Right cardiac atrium (tissue), 5 donors: Measurements from ENCODE around the gene NACC2. TPM values are rescaled to one million over a fixed set of nuclear protein-coding genes. Genes with fewer than 3 reads are reported as not detected.
A peak's percentile ranks its signal among the peaks of the same experiment; 100 is the strongest.

Experiments
- ATAC-seq, 2 donors: fragments of 200-7000 bp; cut with Tn5 transposase; one replicate each; pipeline versions ENCODE4 v1.8.0 to v1.9.1; 2020; ENCODE audit warnings: moderate library complexity in 2 of 2, mild to moderate bottlenecking in 1 of 2
- DNase-seq, 3 donors: peaks; one replicate each; pipeline ENCODE4 v3.0.0-alpha.2; 2020
- H3K27ac ChIP-seq: one replicate; pipeline ENCODE4 v1.5.1; 2013; ENCODE audit warnings: mild to moderate bottlenecking, low read length, control low read depth, moderate library complexity
- H3K27me3 ChIP-seq: one replicate; pipeline ENCODE4 v1.6.1; 2013; ENCODE audit not compliant: control insufficient read depth, insufficient read depth
- H3K4me1 ChIP-seq: one replicate; pipeline ENCODE4 v1.6.1; 2013; ENCODE audit warnings: low read length; ENCODE audit not compliant: control insufficient read depth, insufficient read depth
- H3K4me3 ChIP-seq: one replicate; pipeline ENCODE4 v1.5.1; 2013; ENCODE audit warnings: low read length, control low read depth
- H3K9me3 ChIP-seq: one replicate; pipeline ENCODE4 v1.6.1; 2013; ENCODE audit warnings: low read length; ENCODE audit not compliant: control insufficient read depth
- WGBS: extraction: QIAGEN DNeasy Blood & Tissue Kit; methylation state at CpG from one replicate; pipeline ENCODE4 v1.1.7; 2013; 5-methylcytosine and 5-hydroxymethylcytosine counted together
- intact Hi-C, 4 donors: fragments of 100-400 bp; cut with DNase I; formaldehyde crosslinking; loops; one replicate each; pipeline versions ENCODE4 v1.11.0 to v1.14.0; 2022 to 2023
- polyA plus RNA-seq: library from polyadenylated mRNA; stranded (reverse); fragments of 200-250 nt; gene quantifications from one replicate; pipeline ENCODE4 v1.2.3, GENCODE V29; 2013
- total RNA-seq, 4 donors: library from RNA; stranded (reverse); fragmentation: NEBNext Ultra II Directional; extraction: Animal tissue kit (Norgen Biotek cat#: 25700); gene quantifications; one replicate each; pipeline ENCODE4 v1.2.1, GENCODE V29; 2021
- donor health status: healthy with polysubstance abuse.
- donor health status: DM: no; HTN: yes; CAD: no.
- donor health status: DM: no; HTN: no; CAD: no.
- donor health status: DM: no; HTN: yes; CAD: no; lungs with severe emphysema.
- donor health status: DM: yes; HTN: yes; CAD: no.

Gene NACC2
- total and polyA plus RNA-seq, 5 donors = 19.4 to 45.3 (median 34.1) TPM

- 67% methylated on average over 28 of the region's 28 CpGs for WGBS
- peaks cover 5% of the 10 kb centered on the region for H3K4me1 ChIP-seq
- no peak overlapping the region for H3K4me3 ChIP-seq
- peak overlapping the region; percentile 48 for H3K27ac ChIP-seq
- DNase-seq (peak; percentile 54 to 80 (median 73)), ATAC-seq (peak; percentile 9 to 48)
- no peaks in the 10 kb centered on the region for H3K9me3 ChIP-seq
- intact Hi-C loops = loop anchor here in 1 of 4 donors (10.0 kb wide), 1 partner anchor 74 kb away; no protein-coding TSS in a partner anchor
- no peaks in the 10 kb centered on the region for H3K27me3 ChIP-seq
These were observed 84.3 kb downstream of the NACC2 start for GRCh38 chr9:136010615-136011361.

GRCh38 chr9:136010176-136010575 is 84.9 kb downstream of the NACC2 start:
- H3K9me3 ChIP-seq = no peaks in the 10 kb centered on the region
- peaks cover 5% of the 10 kb centered on the region for H3K4me1 ChIP-seq
- intact Hi-C loops = loop anchor here in 1 of 4 donors (10.0 kb wide), 1 partner anchor 75 kb away; no protein-coding TSS in a partner anchor
- 95% methylated on average over 17 of the region's 17 CpGs for WGBS
- DNase-seq (peak; percentile 15 to 63 (median 57)), ATAC-seq (no peak)
- H3K27me3 ChIP-seq = no peaks in the 10 kb centered on the region
- H3K4me3 ChIP-seq = no peak overlapping the region
- no peak overlapping the region for H3K27ac ChIP-seq

- Histone ChIP-seq H3K9me3 (no peaks in the 10 kb centered on the region), H3K4me3 (no peak overlapping the region), H3K27ac (no peak overlapping the region), H3K27me3 (no peaks in the 10 kb centered on the region), H3K4me1 (peaks cover 5% of the 10 kb centered on the region)
- intact Hi-C loops = no loop called here
- no peak for ATAC-seq
- 89% methylated on average over 16 of the region's 16 CpGs for WGBS
- peak; percentile 19 to 63 (median 45) for DNase-seq
These were observed 85.6 kb downstream of the NACC2 start for GRCh38 chr9:136009516-136009915.

GRCh38 chr9:136008693-136008997 is 86.4 kb downstream of the NACC2 start:
- no peaks in the 10 kb centered on the region for H3K27me3 ChIP-seq
- no peak overlapping the region for H3K4me3 ChIP-seq
- no peaks in the 10 kb centered on the region for H3K9me3 ChIP-seq
- 80% methylated on average over 21 of the region's 21 CpGs for WGBS
- no peak for ATAC-seq
- H3K4me1 ChIP-seq = peaks cover 5% of the 10 kb centered on the region
- intact Hi-C loops = no loop called here
- peak in 2 of 3 donors; percentile 45 to 54 for DNase-seq
- no peak overlapping the region for H3K27ac ChIP-seq

DNA sequence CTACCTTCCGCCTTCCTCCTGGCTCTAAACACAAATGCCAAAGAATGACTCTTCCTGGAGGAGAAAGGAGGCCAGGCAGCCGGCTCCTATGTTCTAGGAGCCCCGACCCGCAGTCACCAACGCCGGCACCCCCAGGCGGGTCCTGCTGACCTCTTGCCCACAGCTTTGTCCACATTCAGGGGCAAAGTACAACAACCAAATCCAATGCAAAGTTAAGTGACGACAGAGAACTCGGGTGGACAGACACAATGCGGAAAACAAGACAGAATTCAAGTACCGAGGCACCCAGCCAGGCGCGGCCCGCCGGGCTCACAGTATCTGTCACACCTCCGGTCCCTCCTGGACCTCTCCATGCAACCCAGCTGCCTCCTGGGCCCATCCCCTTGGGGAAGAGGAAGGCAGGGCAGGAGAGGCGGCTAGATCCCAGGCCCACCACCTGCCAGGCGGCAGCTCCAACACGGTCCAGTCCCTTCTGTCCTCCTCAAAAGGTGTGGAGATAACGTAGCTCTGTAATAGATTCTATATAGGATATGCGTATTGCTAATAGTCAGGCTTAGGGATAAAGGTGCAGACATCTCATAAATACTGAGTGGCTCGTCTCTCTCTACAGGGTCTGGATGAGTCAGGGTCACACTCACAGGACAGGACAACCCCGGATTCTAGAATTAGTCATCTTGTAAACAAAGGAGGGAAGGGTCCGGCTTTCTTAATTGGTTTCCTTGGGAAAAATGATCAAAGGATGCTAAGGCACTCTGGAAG is 87.0 kb downstream of the NACC2 start:
- ATAC-seq = no peak
- WGBS = 69% methylated on average over 24 of the region's 24 CpGs

DNA sequence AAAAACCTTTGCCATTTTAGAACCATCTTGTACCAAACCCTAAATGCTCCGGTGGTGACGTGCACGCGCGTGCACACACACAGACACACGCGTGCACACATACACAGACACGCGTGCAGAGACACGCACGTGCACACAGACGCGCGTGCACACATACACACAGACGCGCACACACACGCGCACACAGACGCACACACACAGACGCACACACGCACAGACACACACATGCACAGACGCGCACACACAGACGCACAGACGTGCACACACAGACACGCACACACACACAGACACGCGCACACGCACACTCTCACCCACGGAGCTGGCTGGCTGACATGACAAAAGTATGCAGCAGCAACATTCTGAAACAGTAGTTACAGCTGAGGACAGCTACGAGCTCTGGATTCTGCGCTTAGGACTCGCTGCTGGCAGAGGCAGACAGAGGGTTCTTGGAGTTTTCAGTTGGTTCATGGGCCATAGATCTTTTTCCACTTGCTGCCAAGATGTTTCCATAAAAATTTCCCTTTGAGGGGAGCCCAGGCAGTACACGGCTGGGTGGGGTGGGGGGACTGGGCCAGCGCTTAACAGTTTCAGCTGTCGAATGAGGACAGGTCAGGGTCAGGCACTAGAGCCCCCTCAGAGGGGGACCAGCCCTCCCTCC is 87.7 kb downstream of the NACC2 start:
- H3K27ac ChIP-seq = no peak overlapping the region
- peak in 2 of 3 donors; percentile 34 to 41 for DNase-seq
- WGBS = 80% methylated on average over 36 of the region's 36 CpGs

More for the DNA sequence above, 87.0 kb downstream of the NACC2 start:
- peak in 2 of 3 donors; percentile 57 to 59 for DNase-seq
- intact Hi-C loops = no loop called here
- H3K27me3 ChIP-seq = no peaks in the 10 kb centered on the region
- no peak overlapping the region for H3K27ac ChIP-seq
- H3K4me1 ChIP-seq = peaks cover 7% of the 10 kb centered on the region
- no peak overlapping the region for H3K4me3 ChIP-seq
- H3K9me3 ChIP-seq = no peaks in the 10 kb centered on the region

GRCh38 chr9:136006169-136006568 is 88.9 kb downstream of the NACC2 start:
- no peak for ATAC-seq
- Histone ChIP-seq H3K9me3 (no peaks in the 10 kb centered on the region), H3K4me1 (peaks cover 2% of the 10 kb centered on the region), H3K4me3 (no peak overlapping the region), H3K27ac (no peak overlapping the region), H3K27me3 (no peaks in the 10 kb centered on the region)
- 91% methylated on average over 7 of the region's 7 CpGs for WGBS
- intact Hi-C loops = no loop called here
- DNase-seq = peak in 2 of 3 donors; percentile 38 to 57

More for the DNA sequence above, 87.7 kb downstream of the NACC2 start:
- Histone ChIP-seq H3K27me3 (no peaks in the 10 kb centered on the region), H3K4me1 (peaks cover 7% of the 10 kb centered on the region), H3K9me3 (no peaks in the 10 kb centered on the region), H3K4me3 (no peak overlapping the region)
- intact Hi-C loops = no loop called here
- ATAC-seq = no peak

DNA sequence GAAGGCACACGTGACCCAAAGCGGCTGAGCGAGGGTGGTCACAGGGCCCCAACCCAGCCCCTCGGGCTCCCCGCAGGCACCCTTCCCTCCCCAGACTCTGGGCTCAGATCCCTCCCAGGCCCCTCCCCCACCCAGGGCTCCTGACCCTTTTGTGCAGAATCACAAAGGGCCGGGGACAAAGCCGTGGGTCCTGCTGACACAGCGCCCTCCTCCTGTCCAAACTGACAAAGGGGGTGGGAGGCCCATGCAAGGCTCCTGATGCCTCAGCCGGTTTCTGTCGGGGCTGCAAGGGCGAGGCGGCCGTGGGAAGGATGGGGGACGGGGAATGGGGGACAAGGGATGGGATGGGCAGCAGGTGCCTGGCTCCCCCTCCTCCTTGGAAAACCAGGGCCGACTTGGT is 90.4 kb downstream of the NACC2 start:
- 89% methylated on average over 15 of the region's 15 CpGs for WGBS
- Histone ChIP-seq H3K9me3 (no peaks in the 10 kb centered on the region), H3K27me3 (no peaks in the 10 kb centered on the region), H3K4me3 (no peak overlapping the region), H3K4me1 (peaks cover 2% of the 10 kb centered on the region), H3K27ac (no peak overlapping the region)
- intact Hi-C loops = no loop called here
- peak in 1 of 3 donors; percentile 50 for DNase-seq
- no peak for ATAC-seq

DNA sequence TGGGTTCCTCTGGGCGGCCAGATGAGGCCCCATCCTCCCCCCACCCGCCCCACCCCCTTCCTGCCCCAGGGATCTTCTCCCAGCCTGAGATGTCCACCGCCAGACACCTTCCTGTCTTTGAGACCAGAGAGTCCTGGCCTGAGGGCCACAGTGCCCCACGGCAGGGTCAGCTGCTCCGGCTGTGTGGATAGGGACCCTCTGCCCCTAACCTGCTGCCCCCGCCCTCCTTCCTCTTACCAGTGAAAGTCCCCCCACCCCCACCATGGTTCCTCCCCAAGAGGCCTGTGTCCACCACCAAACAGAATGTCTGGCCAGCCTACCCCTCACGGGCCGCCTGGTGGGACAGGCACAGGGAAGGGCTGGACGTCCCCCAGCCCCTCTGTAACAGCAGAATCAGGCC is 90.9 kb downstream of the NACC2 start:
- intact Hi-C loops = no loop called here
- peaks cover 2% of the 10 kb centered on the region for H3K4me1 ChIP-seq
- ATAC-seq = no peak
- no peaks in the 10 kb centered on the region for H3K27me3 ChIP-seq
- H3K9me3 ChIP-seq = no peaks in the 10 kb centered on the region
- peak in 1 of 3 donors; percentile 28 for DNase-seq
- H3K27ac ChIP-seq = no peak overlapping the region
- 82% methylated on average over 9 of the region's 9 CpGs for WGBS
- no peak overlapping the region for H3K4me3 ChIP-seq

GRCh38 chr9:136003411-136004218 is 91.5 kb downstream of the NACC2 start:
- Histone ChIP-seq H3K9me3 (no peaks in the 10 kb centered on the region), H3K27ac (no peak overlapping the region), H3K4me3 (no peak overlapping the region), H3K27me3 (no peaks in the 10 kb centered on the region), H3K4me1 (peaks cover 2% of the 10 kb centered on the region)
- DNase-seq = peak in 2 of 3 donors; percentile 76 to 78
- peak; percentile 31 to 40 for ATAC-seq
- WGBS = 26% methylated on average over 15 of the region's 15 CpGs
- intact Hi-C loops = no loop called here
